ENCODE data around the gene C6orf132.

GRCh38 chr6:42073287-42073686 lies 69.1 kb downstream of the C6orf132 start:
- TF ChIP-seq CTCF (conservative IDR thresholded peaks at IDR 0.05; ENCODE audit: low read length) (no peak), EZH2phosphoT487 (IDR thresholded peaks at IDR 0.05; ENCODE audit: borderline replicate concordance) (no peak)

Measured in Loucy (cell line).